Measurements from ENCODE around the gene MOSMO. TPM values are rescaled to one million over a fixed set of nuclear protein-coding genes. Genes with fewer than 3 reads are reported as not detected.

MOSMO gene
- total and polyA plus RNA-seq, 2 donors (not counting 1 experiment from before 2014, with no cell fraction given), result 13.0 to 20.2 TPM

DNA sequence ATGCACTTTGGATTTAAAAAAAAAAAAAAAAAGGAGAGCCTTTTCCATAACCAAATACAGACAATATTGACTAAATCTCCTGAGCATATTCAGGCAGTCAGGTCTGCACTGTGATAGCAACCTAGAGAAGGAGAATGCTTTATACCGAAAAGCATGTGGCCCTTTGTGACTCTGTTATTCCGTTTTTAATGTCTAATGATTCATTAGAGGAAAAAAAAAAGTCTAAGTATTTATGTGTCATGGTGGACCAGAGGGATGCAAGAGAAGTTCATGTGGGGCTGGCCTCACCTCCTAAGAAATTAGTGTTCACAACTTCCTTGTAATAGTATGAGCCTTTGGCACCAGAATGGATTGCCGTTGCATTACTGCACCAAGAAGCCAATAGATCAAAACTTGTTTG lies 73.1 kb downstream of the MOSMO start:
- Mint-ChIP-seq H3K4me1 (no peaks in the 10 kb centered on the region), H3K9me3 (ENCODE audit: insufficient read depth) (no peaks in the 10 kb centered on the region), H3K27ac (no peak overlapping the region), H3K4me3 (no peak overlapping the region), H3K27me3 (no peaks in the 10 kb centered on the region)
- POLR2A ChIA-PET, result no interaction called here
- no peak overlapping the region for H3K9ac ChIP-seq (ENCODE audit: low read length)
- CTCF ChIA-PET, result interaction anchor here (1.0 to 3.1 kb wide), 3 partner anchors 13 to 80 kb away, joined by 3 to 16 read pairs (median 4); partner anchors contain the start of gene PDZD9
- no peak overlapping the region for H3K4me2 ChIP-seq (replicated peaks; ENCODE audit: low read depth, low read length, poor library complexity, severe bottlenecking)
- H2AFZ ChIP-seq (ENCODE audit: insufficient read depth, low read depth, low read length, poor library complexity, severe bottlenecking), result no peak overlapping the region
- no peak overlapping the region for H3K27ac ChIP-seq (ENCODE audit: low read length in 2 of 2)
- DNase-seq (no peak), ATAC-seq (ENCODE audit: low read depth) (no peak)
- no peaks in the 10 kb centered on the region for H3K79me2 ChIP-seq (ENCODE audit: control insufficient read depth, insufficient read depth, low read length)
- 100% methylated on average over 2 of the region's 3 CpGs for WGBS (ENCODE audit: insufficient coverage)
- no peak for TF ChIP-seq EZH2 (IDR thresholded peaks at IDR 0.05; ENCODE audit: borderline replicate concordance, insufficient read depth, low read depth, low read length, poor library complexity, severe bottlenecking)
- TF ChIP-seq, protein P1, sequence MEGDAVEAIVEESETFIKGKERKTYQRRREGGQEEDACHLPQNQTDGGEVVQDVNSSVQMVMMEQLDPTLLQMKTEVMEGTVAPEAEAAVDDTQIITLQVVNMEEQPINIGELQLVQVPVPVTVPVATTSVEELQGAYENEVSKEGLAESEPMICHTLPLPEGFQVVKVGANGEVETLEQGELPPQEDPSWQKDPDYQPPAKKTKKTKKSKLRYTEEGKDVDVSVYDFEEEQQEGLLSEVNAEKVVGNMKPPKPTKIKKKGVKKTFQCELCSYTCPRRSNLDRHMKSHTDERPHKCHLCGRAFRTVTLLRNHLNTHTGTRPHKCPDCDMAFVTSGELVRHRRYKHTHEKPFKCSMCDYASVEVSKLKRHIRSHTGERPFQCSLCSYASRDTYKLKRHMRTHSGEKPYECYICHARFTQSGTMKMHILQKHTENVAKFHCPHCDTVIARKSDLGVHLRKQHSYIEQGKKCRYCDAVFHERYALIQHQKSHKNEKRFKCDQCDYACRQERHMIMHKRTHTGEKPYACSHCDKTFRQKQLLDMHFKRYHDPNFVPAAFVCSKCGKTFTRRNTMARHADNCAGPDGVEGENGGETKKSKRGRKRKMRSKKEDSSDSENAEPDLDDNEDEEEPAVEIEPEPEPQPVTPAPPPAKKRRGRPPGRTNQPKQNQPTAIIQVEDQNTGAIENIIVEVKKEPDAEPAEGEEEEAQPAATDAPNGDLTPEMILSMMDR (IDR thresholded peaks at IDR 0.05), result no peak
- no peak overlapping the region for H3K4me3 ChIP-seq (ENCODE audit: control extremely low read depth in 1 of 5, extremely low read depth in 1 of 5, insufficient read depth in 1 of 5, low read depth in 2 of 5, low read length in 4 of 5)
- H4K20me1 ChIP-seq (ENCODE audit: control insufficient read depth, insufficient read depth, low read length, poor library complexity, severe bottlenecking), result no peaks in the 10 kb centered on the region
- no peaks in the 10 kb centered on the region for H3K27me3 ChIP-seq (replicated peaks in 1 of 4; ENCODE audit: control extremely low read depth in 1 of 4, control insufficient read depth in 3 of 4, insufficient read depth in 4 of 4, low read length in 3 of 4)
- intact Hi-C loops (cut with micrococcal nuclease), result no loop called here
- H3K4me1 ChIP-seq (ENCODE audit: control insufficient read depth in 2 of 2, insufficient read depth in 2 of 2, low read length in 2 of 2), result no peaks in the 10 kb centered on the region
- H3K36me3 ChIP-seq (replicated peaks in 1 of 2; ENCODE audit: control extremely low read depth in 1 of 2, control insufficient read depth in 1 of 2, extremely low read depth in 1 of 2, insufficient read depth in 2 of 2, low read length in 1 of 2), result peaks cover 0 to 4% of the 10 kb centered on the region in 2 experiments
- H3K9me3 ChIP-seq (ENCODE audit: control extremely low read depth in 1 of 3, control insufficient read depth in 2 of 3, insufficient read depth in 1 of 3, low read length in 2 of 3), result no peaks in the 10 kb centered on the region

GRCh38 chr16:22086440-22086839 lies 78.5 kb downstream of the MOSMO start:
- ChIA-PET POLR2A (no interaction called here), CTCF (no interaction called here)
- no peaks in the 10 kb centered on the region for H4K20me1 ChIP-seq (ENCODE audit: control insufficient read depth, insufficient read depth, low read length, poor library complexity, severe bottlenecking)

More at GRCh38 chr16:22086440-22086839, 78.5 kb downstream of the MOSMO start:
- TF ChIP-seq EZH2 (IDR thresholded peaks at IDR 0.05; ENCODE audit: borderline replicate concordance, insufficient read depth, low read depth, low read length, poor library complexity, severe bottlenecking), result no peak
- TF ChIP-seq, protein P1 (IDR thresholded peaks at IDR 0.05), result no peak
- no peak overlapping the region for H3K4me3 ChIP-seq (ENCODE audit: control extremely low read depth in 1 of 5, extremely low read depth in 1 of 5, insufficient read depth in 1 of 5, low read depth in 2 of 5, low read length in 4 of 5)
- Mint-ChIP-seq H3K27ac (no peak overlapping the region), H3K4me1 (no peaks in the 10 kb centered on the region), H3K4me3 (no peak overlapping the region), H3K9me3 (ENCODE audit: insufficient read depth) (no peaks in the 10 kb centered on the region), H3K27me3 (no peaks in the 10 kb centered on the region)
- no peaks in the 10 kb centered on the region for H3K79me2 ChIP-seq (ENCODE audit: control insufficient read depth, insufficient read depth, low read length)
- H3K4me2 ChIP-seq (replicated peaks; ENCODE audit: low read depth, low read length, poor library complexity, severe bottlenecking), result no peak overlapping the region
- intact Hi-C loops (cut with micrococcal nuclease), result no loop called here
- H3K27ac ChIP-seq (ENCODE audit: low read length in 2 of 2), result no peak overlapping the region
- no peak for DNase-seq
- H3K9me3 ChIP-seq (ENCODE audit: control extremely low read depth in 1 of 3, control insufficient read depth in 2 of 3, insufficient read depth in 1 of 3, low read length in 2 of 3), result no peaks in the 10 kb centered on the region
- H2AFZ ChIP-seq (ENCODE audit: insufficient read depth, low read depth, low read length, poor library complexity, severe bottlenecking), result no peak overlapping the region
- ATAC-seq (ENCODE audit: low read depth), result no peak
- no peaks in the 10 kb centered on the region for H3K36me3 ChIP-seq (replicated peaks in 1 of 2; ENCODE audit: control extremely low read depth in 1 of 2, control insufficient read depth in 1 of 2, extremely low read depth in 1 of 2, insufficient read depth in 2 of 2, low read length in 1 of 2)
- WGBS (ENCODE audit: insufficient coverage), result no CpG with 5 or more reads among the region's 1 CpG
- no peaks in the 10 kb centered on the region for H3K4me1 ChIP-seq (ENCODE audit: control insufficient read depth in 2 of 2, insufficient read depth in 2 of 2, low read length in 2 of 2)
- no peaks in the 10 kb centered on the region for H3K27me3 ChIP-seq (replicated peaks in 1 of 4; ENCODE audit: control extremely low read depth in 1 of 4, control insufficient read depth in 3 of 4, insufficient read depth in 4 of 4, low read length in 3 of 4)
- H3K9ac ChIP-seq (ENCODE audit: low read length), result no peak overlapping the region
